ENCODE measurements around the gene TIMP2. TPM values are rescaled to one million over a fixed set of nuclear protein-coding genes. Genes with fewer than 3 reads are reported as not detected.

Gene TIMP2
- total RNA-seq, 4 donors from 2014 or later = 187 to 456 (median 339) TPM

- no peak for TF ChIP-seq EP300 (IDR thresholded peaks at IDR 0.05)
- 0 to 2% methylated on average over 2 to 17 of the region's 35 CpGs for WGBS, 2 donors
Measured at GRCh38 chr17:78840530-78840779, 84.7 kb downstream of the TIMP2 start.

GRCh38 chr17:78839762-78840529 is 85.2 kb downstream of the TIMP2 start:
- Histone ChIP-seq H3K27ac (peak overlapping the region; percentile 99), H3K4me1 (peaks cover 0 to 48% (median 13%) of the 10 kb centered on the region in 4 donors), H3K9me3 (no peaks in the 10 kb centered on the region), H3K4me3 (peak overlapping the region; percentile 71 to 100 (median 80)), H3K36me3 (peaks cover 3 to 31% (median 18%) of the 10 kb centered on the region in 3 donors), H3K27me3 (no peaks in the 10 kb centered on the region)
- DNase-seq (ENCODE audit: low spot score in 2 of 2) = no peak
- WGBS, 2 donors = 0 to 1% methylated on average over 15 to 31 of the region's 73 CpGs
- TF ChIP-seq POLR2A (IDR thresholded peaks at IDR 0.05) = no peak
- TF ChIP-seq EP300 (IDR thresholded peaks at IDR 0.05) = peak in 1 of 2 donors; percentile 17
- no peak for TF ChIP-seq CTCF (IDR thresholded peaks at IDR 0.05)

More at GRCh38 chr17:78840530-78840779, 84.7 kb downstream of the TIMP2 start:
- peak overlapping the region; percentile 99 for H3K27ac ChIP-seq
- H3K4me3 ChIP-seq = peak overlapping the region; percentile 71 to 100 (median 80)
- H3K36me3 ChIP-seq = peaks cover 0 to 26% (median 13%) of the 10 kb centered on the region in 3 donors
- no peaks in the 10 kb centered on the region for H3K9me3 ChIP-seq
- DNase-seq (ENCODE audit: low spot score in 2 of 2) = no peak
- H3K27me3 ChIP-seq = no peaks in the 10 kb centered on the region
- H3K4me1 ChIP-seq = peaks cover 0 to 48% (median 13%) of the 10 kb centered on the region in 4 donors

- Histone ChIP-seq H3K4me3 (peak overlapping the region; percentile 71 to 100 (median 80)), H3K36me3 (peaks cover 5 to 38% (median 19%) of the 10 kb centered on the region in 3 donors), H3K4me1 (peaks cover 0 to 48% (median 13%) of the 10 kb centered on the region in 4 donors), H3K27ac (peak overlapping the region; percentile 99), H3K27me3 (no peaks in the 10 kb centered on the region), H3K9me3 (no peaks in the 10 kb centered on the region)
- no peak for TF ChIP-seq POLR2A (IDR thresholded peaks at IDR 0.05)
- TF ChIP-seq EP300 (IDR thresholded peaks at IDR 0.05) = no peak
- TF ChIP-seq CTCF (IDR thresholded peaks at IDR 0.05) = no peak
- WGBS, 2 donors = 15 to 20% methylated on average over 11 of the region's 11 CpGs
- DNase-seq (ENCODE audit: low spot score in 2 of 2) = no peak
Measured at GRCh38 chr17:78839235-78839761, 85.9 kb downstream of the TIMP2 start.

GRCh38 chr17:78838574-78839005 is 86.6 kb downstream of the TIMP2 start:
- H3K27ac ChIP-seq = peak overlapping the region in 1 of 4 donors; percentile 99
- no peaks in the 10 kb centered on the region for H3K9me3 ChIP-seq
- WGBS, 2 donors = 87 to 92% methylated on average over 20 to 22 of the region's 22 CpGs
- no peaks in the 10 kb centered on the region for H3K27me3 ChIP-seq
- TF ChIP-seq EP300 (IDR thresholded peaks at IDR 0.05) (no peak), CTCF (IDR thresholded peaks at IDR 0.05) (no peak), POLR2A (IDR thresholded peaks at IDR 0.05) (no peak)
- H3K36me3 ChIP-seq = peaks cover 5 to 45% (median 19%) of the 10 kb centered on the region in 3 donors
- H3K4me3 ChIP-seq = peak overlapping the region in 2 of 4 donors; percentile 71 to 84
- peaks cover 0 to 42% (median 13%) of the 10 kb centered on the region in 4 donors for H3K4me1 ChIP-seq
- no peak for DNase-seq (ENCODE audit: low spot score in 2 of 2)

- Histone ChIP-seq H3K4me1 (peaks cover 0 to 28% (median 13%) of the 10 kb centered on the region in 4 donors), H3K4me3 (no peak overlapping the region), H3K9me3 (no peaks in the 10 kb centered on the region), H3K36me3 (peaks cover 5 to 66% (median 26%) of the 10 kb centered on the region in 3 donors), H3K27me3 (no peaks in the 10 kb centered on the region), H3K27ac (no peak overlapping the region)
- no peak for DNase-seq (ENCODE audit: low spot score in 2 of 2)
- no peak for TF ChIP-seq EP300 (IDR thresholded peaks at IDR 0.05)
- no peak for TF ChIP-seq CTCF (IDR thresholded peaks at IDR 0.05)
- no peak for TF ChIP-seq POLR2A (IDR thresholded peaks at IDR 0.05)
- WGBS, 2 donors = 73 to 77% methylated on average over 5 of the region's 5 CpGs
Measured at GRCh38 chr17:78836420-78837021, 88.7 kb downstream of the TIMP2 start.

Data from tibial nerve (tissue), 4 donors.